IPS-15b (cell line): ENCODE results near the gene SLC9A1.

Experiments used
- H3K27me3 ChIP-seq: one replicate; pipeline ENCODE4 v1.6.1; 2013; ENCODE audit warnings: low read length; ENCODE audit not compliant: control insufficient read depth, insufficient read depth
- H3K36me3 ChIP-seq: one replicate; pipeline ENCODE4 v1.6.1; 2013; ENCODE audit warnings: low read length; ENCODE audit not compliant: control insufficient read depth, insufficient read depth
- H3K4me1 ChIP-seq: one replicate; pipeline ENCODE4 v1.6.1; 2013; ENCODE audit warnings: mild to moderate bottlenecking, low read length; ENCODE audit not compliant: control insufficient read depth, insufficient read depth
- H3K4me3 ChIP-seq: one replicate; pipeline ENCODE4 v1.5.1; 2013; ENCODE audit warnings: low read depth, low read length
- H3K9ac ChIP-seq: one replicate; pipeline ENCODE4 v1.6.1; 2013; ENCODE audit warnings: low read depth, mild to moderate bottlenecking, low read length
- H3K9me3 ChIP-seq: one replicate; pipeline ENCODE4 v1.6.1; 2013; ENCODE audit warnings: mild to moderate bottlenecking, low read length; ENCODE audit not compliant: control insufficient read depth, insufficient read depth

Gene SLC9A1

DNA sequence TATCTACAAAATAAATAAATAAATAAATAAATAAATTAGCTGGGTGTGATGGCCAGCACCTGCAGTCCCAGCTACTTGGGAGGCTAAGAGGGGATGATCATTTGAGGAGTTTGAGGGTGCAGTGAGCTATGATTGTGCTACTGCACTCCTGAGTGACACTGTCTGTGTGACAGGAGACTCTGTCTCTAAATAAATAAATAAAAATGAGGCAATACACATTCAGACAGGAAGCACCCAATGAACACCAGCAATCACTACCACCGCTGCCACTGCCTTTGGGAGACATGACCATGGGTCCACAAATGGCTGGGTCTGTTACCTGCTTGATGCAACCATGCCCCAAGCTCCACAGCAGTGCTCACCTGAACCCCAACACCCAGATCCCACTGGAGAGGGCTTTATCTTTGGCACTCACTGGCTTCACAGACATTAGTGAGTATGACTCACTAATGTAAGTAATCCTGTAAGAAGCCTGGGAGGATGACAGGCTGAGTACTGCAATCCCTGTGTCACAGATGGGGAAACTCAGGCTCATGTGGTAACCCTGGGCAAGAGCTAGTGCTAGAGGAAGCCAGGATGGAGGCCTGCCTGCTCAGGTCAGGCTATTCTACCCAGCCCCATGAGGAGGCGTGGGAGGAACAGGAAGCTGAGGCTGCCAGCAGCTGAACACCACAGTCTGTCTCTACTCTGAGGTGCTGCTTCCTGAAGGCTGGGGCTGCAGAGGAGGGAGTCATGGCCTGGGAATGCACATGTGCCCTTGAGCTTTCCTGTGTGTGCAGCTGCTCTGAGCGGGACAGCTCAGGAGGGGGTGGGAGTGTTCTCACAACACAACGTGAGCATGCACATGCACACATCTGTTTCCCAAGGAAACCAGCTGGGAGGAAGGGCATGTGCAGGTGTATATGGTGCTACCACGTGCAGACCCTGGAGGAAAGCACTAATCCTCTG lies 43.0 kb downstream of the SLC9A1 start:
- Histone ChIP-seq H3K27me3 (no peaks in the 10 kb centered on the region), H3K9me3 (no peaks in the 10 kb centered on the region), H3K4me3 (no peak overlapping the region), H3K4me1 (no peaks in the 10 kb centered on the region), H3K9ac (no peak overlapping the region), H3K36me3 (no peaks in the 10 kb centered on the region)

DNA sequence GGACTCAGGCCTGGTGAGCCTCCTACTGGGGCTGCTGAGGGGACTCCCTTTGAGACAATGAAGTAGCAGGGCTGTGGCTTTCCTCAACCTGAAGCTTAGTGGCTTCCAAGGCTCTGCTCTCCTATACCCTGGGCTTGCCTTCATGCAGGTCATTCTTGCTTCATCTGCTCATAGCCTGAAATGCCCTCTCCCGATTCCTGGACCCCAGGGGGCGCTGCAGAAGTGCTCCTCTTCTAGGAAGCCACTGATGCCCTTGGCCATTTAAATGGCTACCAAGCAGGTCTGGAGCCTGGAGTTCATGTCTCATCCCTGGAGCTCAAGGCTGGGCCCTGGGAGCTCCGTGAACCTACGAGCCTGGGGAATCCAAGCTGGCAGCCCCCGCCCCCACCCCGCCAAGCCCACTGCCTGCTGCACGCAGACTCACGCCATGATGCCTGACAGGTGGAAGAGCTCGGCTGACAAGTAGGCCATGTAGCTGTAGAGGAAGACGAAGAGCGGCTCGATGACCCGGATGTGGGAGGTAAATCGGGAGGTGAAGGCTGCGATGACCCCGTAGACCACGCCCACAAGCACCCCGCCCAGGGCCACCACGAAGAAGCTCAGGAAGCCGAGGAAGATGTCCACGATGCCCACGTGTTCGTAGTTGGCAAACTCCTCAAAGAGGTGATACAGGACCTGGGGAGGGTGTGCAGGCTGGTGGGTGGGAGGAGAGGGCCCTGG lies 45.7 kb downstream of the SLC9A1 start:
- no peak overlapping the region for H3K4me3 ChIP-seq
- peaks cover 11% of the 10 kb centered on the region for H3K36me3 ChIP-seq

DNA sequence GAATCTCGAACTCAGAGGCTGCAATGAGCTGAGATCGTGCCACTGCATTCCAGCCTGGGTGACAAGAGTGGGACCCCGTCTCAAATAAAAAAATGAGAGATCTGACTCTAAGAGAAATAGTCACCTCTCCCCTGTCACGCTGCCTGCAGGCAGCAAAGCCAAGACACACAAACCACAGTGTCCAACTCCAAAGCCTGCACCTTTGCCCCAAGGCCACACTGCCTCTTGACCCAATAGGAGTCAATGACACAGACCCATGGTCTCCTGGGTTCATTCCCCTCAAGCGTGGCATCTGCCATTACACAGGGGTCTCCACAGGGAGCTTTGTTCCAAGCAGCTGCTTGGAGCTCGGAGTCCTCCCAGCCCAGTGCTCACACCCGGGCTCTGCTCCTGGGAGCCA lies 46.3 kb downstream of the SLC9A1 start:
- no peak overlapping the region for H3K9ac ChIP-seq
- H3K4me3 ChIP-seq, result no peak overlapping the region
- peaks cover 11% of the 10 kb centered on the region for H3K36me3 ChIP-seq
- no peaks in the 10 kb centered on the region for H3K4me1 ChIP-seq
- no peaks in the 10 kb centered on the region for H3K9me3 ChIP-seq
- no peaks in the 10 kb centered on the region for H3K27me3 ChIP-seq

More for the DNA sequence above, 45.7 kb downstream of the SLC9A1 start:
- Histone ChIP-seq H3K9ac (no peak overlapping the region), H3K27me3 (no peaks in the 10 kb centered on the region), H3K9me3 (no peaks in the 10 kb centered on the region), H3K4me1 (no peaks in the 10 kb centered on the region)

DNA sequence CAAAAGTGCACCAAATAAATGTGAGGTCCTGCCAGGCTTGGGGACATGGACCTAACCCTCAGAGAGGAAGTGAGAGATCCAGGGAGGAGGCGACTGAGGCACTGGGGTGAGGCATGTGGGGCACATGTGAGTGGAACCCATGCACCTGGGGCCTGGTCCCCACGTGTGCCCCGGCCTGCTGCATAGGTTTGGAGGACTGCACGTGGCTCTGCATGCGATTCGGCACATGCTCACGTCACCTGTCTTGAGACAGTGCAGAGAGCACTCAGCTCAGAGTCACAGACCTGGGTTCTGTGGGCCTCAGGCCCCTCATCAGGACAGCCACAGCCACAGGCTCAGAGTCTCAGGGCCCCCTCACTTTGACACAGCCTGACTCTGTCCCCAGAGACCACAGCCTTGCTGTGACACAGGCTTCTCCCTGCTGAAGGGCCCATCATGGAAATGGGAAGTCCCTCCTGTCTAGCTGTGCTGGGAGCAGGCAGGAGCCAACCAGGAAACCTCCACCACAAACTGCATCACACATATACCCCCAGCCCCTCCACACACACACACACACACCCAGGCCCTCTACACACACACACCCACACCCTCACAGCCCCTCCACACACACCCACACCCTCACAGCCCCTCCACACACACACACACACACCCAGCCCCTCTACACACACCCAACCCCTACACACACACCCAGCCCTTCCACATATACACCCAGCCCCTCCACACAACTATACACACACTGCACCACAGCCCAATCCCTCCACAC lies 48.2 kb downstream of the SLC9A1 start:
- no peaks in the 10 kb centered on the region for H3K9me3 ChIP-seq
- H3K4me1 ChIP-seq, result no peaks in the 10 kb centered on the region
- no peak overlapping the region for H3K9ac ChIP-seq
- H3K4me3 ChIP-seq, result no peak overlapping the region
- peaks cover 11% of the 10 kb centered on the region for H3K36me3 ChIP-seq
- H3K27me3 ChIP-seq, result no peaks in the 10 kb centered on the region

DNA sequence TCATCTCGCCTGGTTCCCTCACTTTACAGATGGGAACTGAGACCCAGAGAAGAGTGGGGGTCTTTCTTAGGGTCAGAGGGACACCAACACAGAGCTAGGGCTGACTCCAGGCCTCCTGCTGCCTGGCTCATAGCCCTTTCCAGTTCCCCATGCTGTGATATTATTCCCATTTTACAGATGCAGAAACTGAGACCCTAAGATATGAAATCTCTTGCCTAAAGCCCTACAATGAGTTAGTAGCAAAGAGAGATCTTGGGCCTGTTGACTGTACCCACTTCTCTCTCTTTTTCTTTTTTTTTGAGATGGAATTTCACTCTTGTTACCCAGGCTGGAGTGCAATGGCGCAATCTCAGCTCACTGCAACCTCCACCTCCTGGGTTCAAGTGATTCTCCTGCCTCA lies 49.9 kb downstream of the SLC9A1 start:
- Histone ChIP-seq H3K9me3 (no peaks in the 10 kb centered on the region), H3K4me3 (no peak overlapping the region), H3K36me3 (peaks cover 11% of the 10 kb centered on the region), H3K27me3 (no peaks in the 10 kb centered on the region), H3K9ac (no peak overlapping the region), H3K4me1 (no peaks in the 10 kb centered on the region)

DNA sequence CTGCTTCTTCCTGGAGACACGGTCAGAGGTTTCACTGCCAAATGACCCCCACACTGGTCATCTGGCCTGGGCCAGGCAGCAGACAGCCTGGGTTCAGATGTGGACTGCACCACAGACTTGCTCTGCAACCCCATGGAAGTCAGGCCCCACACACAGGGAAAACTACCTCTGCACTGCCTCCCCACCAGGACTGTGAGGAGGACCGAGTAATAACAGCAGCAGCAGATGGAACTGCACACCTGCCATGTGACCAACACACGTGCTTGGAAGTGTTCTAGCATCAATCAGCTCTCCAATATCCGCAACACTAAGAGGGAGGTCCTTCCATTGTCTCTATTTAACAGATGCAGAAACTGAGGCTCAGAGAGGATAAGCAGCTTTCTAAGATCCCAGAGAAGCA lies 51.4 kb downstream of the SLC9A1 start:
- H3K4me3 ChIP-seq, result no peak overlapping the region
- peaks cover 7% of the 10 kb centered on the region for H3K4me1 ChIP-seq
- H3K36me3 ChIP-seq, result peaks cover 11% of the 10 kb centered on the region
- H3K9me3 ChIP-seq, result no peaks in the 10 kb centered on the region
- H3K9ac ChIP-seq, result no peak overlapping the region
- no peaks in the 10 kb centered on the region for H3K27me3 ChIP-seq

DNA sequence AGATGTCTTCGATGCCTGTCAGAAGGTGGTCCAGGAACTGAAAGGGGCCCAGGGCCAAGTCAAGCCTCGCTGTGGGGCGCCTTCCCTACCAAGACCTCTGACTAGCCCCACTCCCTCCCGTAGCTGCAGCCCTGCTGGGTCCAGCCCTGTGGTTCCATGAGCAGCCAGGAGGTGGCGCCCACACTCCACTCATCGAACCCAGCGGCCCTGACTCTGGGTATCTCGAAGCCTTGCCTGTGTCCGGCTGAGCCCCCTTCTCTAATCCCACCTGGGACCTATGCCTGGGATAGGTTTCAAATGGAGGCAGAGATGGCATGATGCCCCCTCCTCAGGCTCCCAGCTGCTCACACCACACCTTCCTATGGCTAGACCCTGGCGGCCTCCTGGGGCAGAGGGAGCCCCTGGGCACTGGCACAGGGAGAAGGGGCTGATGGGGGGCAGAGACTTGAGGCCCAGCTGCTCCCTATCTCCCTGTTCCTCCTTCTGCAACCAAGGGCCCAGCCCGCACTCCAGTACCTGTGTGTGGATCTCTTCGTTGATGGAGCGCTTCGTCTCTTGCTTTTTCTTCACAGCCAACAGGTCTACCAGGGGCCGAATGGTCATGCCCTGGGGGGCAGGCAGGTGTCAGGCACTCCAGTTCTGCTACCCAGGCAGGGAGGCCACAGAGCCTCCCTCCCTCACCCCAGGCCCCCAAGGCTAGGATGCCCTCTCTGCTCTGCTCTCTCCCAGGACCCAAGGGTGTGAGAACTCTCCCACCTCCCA lies 52.0 kb downstream of the SLC9A1 start:
- Histone ChIP-seq H3K4me3 (no peak overlapping the region), H3K27me3 (no peaks in the 10 kb centered on the region), H3K9ac (no peak overlapping the region), H3K9me3 (no peaks in the 10 kb centered on the region), H3K4me1 (peaks cover 7% of the 10 kb centered on the region), H3K36me3 (peaks cover 11% of the 10 kb centered on the region)

DNA sequence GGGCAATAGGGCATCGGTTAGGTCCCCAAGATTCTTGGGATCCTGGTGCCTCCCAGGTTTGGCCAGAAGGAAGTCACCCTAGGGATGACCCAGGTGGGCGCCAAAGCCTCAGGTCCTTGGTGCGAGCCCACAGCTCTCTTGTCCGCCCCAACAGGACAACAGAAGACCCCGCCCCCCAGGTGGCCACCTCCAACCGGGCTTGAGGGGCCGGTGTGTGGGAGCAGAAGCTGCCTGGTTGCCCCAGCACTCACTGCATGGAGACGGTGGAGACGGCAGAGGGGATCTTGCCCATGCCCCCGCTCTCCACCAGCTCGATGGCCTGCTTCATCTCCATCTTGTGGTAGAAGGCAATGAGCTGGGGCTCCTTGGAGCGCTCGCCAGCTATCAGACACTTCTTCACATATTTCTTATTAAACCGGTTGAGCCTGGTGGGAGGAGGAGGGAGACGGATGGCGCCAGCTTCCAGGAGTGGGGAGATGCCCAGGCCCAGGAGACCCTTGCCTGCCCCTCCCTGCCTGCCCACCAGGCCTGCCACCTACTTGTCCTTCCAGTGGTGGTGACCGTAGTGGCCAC lies 52.7 kb downstream of the SLC9A1 start:
- Histone ChIP-seq H3K9me3 (no peaks in the 10 kb centered on the region), H3K4me3 (no peak overlapping the region), H3K9ac (no peak overlapping the region), H3K4me1 (peaks cover 7% of the 10 kb centered on the region), H3K36me3 (peaks cover 11% of the 10 kb centered on the region), H3K27me3 (no peaks in the 10 kb centered on the region)

DNA sequence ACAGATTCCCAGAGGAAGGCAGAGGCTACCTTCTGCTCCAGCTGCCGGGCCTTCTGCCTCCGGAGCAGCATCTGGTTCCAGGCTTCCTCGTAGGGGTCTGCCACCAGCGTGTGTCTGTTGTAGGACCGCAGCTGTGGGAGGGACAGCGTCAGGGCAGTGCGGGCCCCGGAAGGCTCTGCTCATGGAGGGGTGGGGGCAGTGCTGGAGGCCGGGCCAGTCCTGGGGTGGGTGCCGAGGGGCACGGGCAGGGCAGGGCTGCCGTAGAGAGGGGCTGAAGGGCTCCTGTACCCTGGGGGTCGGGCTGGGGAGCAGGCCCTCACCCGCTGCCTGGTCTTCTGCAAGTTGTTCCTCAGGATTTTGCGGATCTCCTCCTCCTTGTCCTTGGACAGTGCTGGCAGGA lies 53.2 kb downstream of the SLC9A1 start:
- Histone ChIP-seq H3K4me3 (no peak overlapping the region), H3K36me3 (peaks cover 10% of the 10 kb centered on the region), H3K27me3 (no peaks in the 10 kb centered on the region), H3K4me1 (peaks cover 7% of the 10 kb centered on the region), H3K9me3 (no peaks in the 10 kb centered on the region), H3K9ac (no peak overlapping the region)

DNA sequence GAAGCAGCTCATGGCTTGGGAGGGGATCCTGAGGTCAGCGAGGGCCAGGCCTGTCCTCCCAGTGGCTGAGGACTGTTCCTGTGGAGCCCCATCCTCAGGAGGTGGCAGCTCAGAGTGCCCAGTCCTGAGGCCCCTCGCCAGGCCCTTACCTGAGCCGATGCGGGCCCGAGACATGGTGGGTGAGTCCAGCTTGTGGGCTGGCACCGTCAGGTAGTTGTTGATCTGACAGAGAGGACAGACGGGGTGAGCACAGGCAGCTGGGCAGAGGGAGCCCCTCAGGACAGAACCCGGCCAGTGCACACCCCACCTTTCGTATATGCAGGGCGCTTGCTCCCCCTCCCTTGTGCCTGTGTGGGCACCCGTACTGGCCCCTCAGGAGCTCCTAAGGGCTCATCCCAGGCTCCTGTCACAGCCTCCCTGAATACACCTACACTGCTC lies 53.9 kb downstream of the SLC9A1 start:
- no peak overlapping the region for H3K9ac ChIP-seq
- no peaks in the 10 kb centered on the region for H3K27me3 ChIP-seq
- H3K4me1 ChIP-seq, result peaks cover 7% of the 10 kb centered on the region
- peaks cover 4% of the 10 kb centered on the region for H3K36me3 ChIP-seq
- H3K9me3 ChIP-seq, result no peaks in the 10 kb centered on the region
- no peak overlapping the region for H3K4me3 ChIP-seq
